HG03139 (cell line): Measurements from ENCODE around the gene RTL1.

Source experiments
- ATAC-seq: cut with Tn5 transposase; IDR thresholded peaks from one replicate; pipeline ENCODE4 v1.9.1; 2021; ENCODE audit not compliant: unreplicated experiment

The RTL1 gene

GRCh38 chr14:100903672-100904185, at the start of gene RTL1:
TSS of gene RTL1 (minus strand) at chr14:100903722. CDS start at chr14:100884788, 18,934 bp downstream.
- no peak for ATAC-seq

GRCh38 chr14:100950024-100950423, 46.5 kb upstream of the RTL1 start:
- ATAC-seq: no peak

GRCh38 chr14:100944052-100944451, 40.5 kb upstream of the RTL1 start:
- no peak for ATAC-seq

GRCh38 chr14:100930270-100930669, 26.7 kb upstream of the RTL1 start:
- no peak for ATAC-seq

- ATAC-seq: no peak
These were observed 12.0 kb upstream of the RTL1 start for GRCh38 chr14:100915560-100915959.

- no peak for ATAC-seq
These were observed 11.1 kb upstream of the RTL1 start for GRCh38 chr14:100914597-100915021.

- ATAC-seq: no peak
These were observed 8.3 kb upstream of the RTL1 start for GRCh38 chr14:100911665-100912316.

GRCh38 chr14:100910888-100911664, 7.6 kb upstream of the RTL1 start:
- ATAC-seq: no peak

GRCh38 chr14:100909439-100909838, 5.9 kb upstream of the RTL1 start:
- no peak for ATAC-seq

GRCh38 chr14:100907240-100907639, 3.7 kb upstream of the RTL1 start:
- no peak for ATAC-seq

- ATAC-seq: no peak
These were observed 2.9 kb upstream of the RTL1 start for GRCh38 chr14:100906420-100906819.

GRCh38 chr14:100905166-100905565, 1.6 kb upstream of the RTL1 start:
- no peak for ATAC-seq

- ATAC-seq: no peak
These were observed 975 bp upstream of the RTL1 start for GRCh38 chr14:100904307-100905087.

- ATAC-seq: no peak
These were observed 421 bp downstream of the RTL1 start for GRCh38 chr14:100903134-100903468.

GRCh38 chr14:100902295-100903133, 1.0 kb downstream of the RTL1 start:
- ATAC-seq: no peak

GRCh38 chr14:100901391-100902183, 1.9 kb downstream of the RTL1 start:
- no peak for ATAC-seq

GRCh38 chr14:100900837-100901390, 2.6 kb downstream of the RTL1 start:
- no peak for ATAC-seq

- ATAC-seq: no peak
These were observed 3.4 kb downstream of the RTL1 start for GRCh38 chr14:100899884-100900771.
